ENCODE measurements around the gene GDPD5.

Gene GDPD5

GRCh38 chr11:75563501-75563977 is 37.8 kb upstream of the GDPD5 start:
- no peak for TF ChIP-seq GATA3 (IDR thresholded peaks at IDR 0.05; ENCODE audit: low read depth, low read length)
- no peak for TF ChIP-seq GATA2 (IDR thresholded peaks at IDR 0.05; ENCODE audit: low read depth, low read length)

- no peak for TF ChIP-seq GATA3 (IDR thresholded peaks at IDR 0.05; ENCODE audit: low read depth, low read length)
- no peak for TF ChIP-seq GATA2 (IDR thresholded peaks at IDR 0.05; ENCODE audit: low read depth, low read length)
Observed at GRCh38 chr11:75562836-75563484, 37.2 kb upstream of the GDPD5 start.

GRCh38 chr11:75562048-75562835 is 36.5 kb upstream of the GDPD5 start, which contains the start of gene SERPINH1:
Gene SERPINH1 (plus strand): TSS chr11:75562253. CDS start chr11:75566350, 4,097 bp downstream.
- TF ChIP-seq GATA2 (IDR thresholded peaks at IDR 0.05; ENCODE audit: low read depth, low read length) (no peak), GATA3 (IDR thresholded peaks at IDR 0.05; ENCODE audit: low read depth, low read length) (no peak)

GRCh38 chr11:75561426-75562047 is 35.8 kb upstream of the GDPD5 start:
- TF ChIP-seq GATA3 (IDR thresholded peaks at IDR 0.05; ENCODE audit: low read depth, low read length): no peak
- TF ChIP-seq GATA2 (IDR thresholded peaks at IDR 0.05; ENCODE audit: low read depth, low read length): no peak

GRCh38 chr11:75560644-75561043 is 34.9 kb upstream of the GDPD5 start:
- TF ChIP-seq GATA3 (IDR thresholded peaks at IDR 0.05; ENCODE audit: low read depth, low read length) (no peak), GATA2 (IDR thresholded peaks at IDR 0.05; ENCODE audit: low read depth, low read length) (no peak)

DNA sequence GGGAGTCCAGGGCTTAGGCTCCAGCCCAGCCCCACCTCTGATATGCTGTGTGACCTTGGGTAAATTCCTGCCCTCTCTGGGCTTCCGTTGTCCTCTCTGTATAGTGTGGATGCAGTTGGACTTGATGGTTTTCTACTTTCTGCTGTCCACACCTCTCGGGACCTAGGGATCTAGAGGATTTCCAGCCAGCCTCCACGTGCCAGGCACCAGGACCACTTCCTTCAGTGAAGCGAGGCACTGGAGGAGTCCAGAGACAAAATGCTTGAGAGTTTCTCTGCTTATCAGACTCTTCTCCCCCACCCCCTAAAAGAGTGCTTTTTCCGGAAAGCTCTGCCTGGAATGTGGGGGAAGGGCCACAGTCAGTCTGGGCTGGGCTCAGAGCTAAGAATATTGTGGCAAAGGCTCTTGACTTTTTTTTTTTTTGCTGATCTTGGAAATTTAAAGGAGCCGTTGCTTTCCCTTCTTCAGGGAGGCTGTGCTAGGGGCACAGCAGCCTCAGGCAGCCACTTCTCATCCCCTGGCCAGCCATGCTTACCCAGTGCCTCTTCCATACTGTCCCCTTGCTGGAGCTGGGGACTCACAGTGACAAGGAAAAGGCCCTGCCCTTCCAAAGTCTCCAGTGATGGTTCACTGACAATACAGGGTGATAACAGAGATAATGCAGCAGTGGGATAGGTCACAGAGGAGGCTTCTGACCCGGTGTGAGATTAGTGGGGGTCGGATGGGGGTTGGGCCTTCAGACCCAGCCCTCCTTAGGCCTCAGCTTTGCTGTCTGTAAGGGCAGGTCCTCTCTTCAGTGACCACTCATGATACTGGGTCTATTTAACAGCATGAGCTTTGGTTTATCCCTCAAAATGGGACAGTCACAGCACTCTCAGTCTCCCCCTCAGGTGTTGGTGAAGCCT is 33.5 kb upstream of the GDPD5 start:
- no peak for TF ChIP-seq GATA2 (IDR thresholded peaks at IDR 0.05; ENCODE audit: low read depth, low read length)
- no peak for TF ChIP-seq GATA3 (IDR thresholded peaks at IDR 0.05; ENCODE audit: low read depth, low read length)

DNA sequence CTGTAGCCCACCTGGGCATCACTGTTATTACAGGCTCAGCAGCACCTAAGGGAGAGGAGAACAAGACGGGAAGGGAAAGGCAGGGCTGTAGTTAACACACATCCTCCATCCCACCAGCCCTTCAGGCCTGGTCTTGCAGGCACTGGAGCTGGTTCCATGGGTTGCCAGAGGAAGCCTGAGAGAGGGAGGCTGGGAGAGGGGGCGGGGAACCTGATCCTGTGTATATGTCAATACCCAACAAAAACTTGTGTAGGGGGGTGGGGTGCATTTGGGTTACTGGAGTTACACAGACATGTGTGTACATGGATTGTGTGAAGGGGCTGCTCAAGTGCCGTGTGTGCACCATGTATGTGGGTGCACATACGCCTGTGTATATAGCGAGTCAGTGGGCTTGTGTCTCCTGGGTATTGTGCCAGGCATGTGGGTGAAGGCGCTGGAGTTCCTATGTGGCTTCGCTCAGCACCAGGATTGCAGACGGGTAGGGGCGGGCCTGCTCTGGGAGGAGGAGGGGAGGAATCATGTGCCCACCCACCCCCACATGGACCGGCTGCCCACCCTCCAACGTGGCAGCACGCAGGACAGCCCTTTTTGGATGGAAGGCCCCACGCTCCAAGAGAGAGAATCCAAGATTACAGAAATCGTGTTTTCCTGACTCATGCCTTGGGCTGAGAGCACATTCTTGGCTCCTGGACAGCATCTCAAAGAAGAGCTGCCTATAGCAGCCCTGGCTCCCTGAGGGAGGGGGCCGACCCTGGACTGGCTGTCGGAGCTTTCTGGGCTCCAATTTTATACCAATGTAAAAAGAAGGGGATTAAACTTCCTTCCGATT is 32.1 kb upstream of the GDPD5 start:
- TF ChIP-seq GATA3 (IDR thresholded peaks at IDR 0.05; ENCODE audit: low read depth, low read length) (no peak), GATA2 (IDR thresholded peaks at IDR 0.05; ENCODE audit: low read depth, low read length) (no peak)

- TF ChIP-seq GATA3 (IDR thresholded peaks at IDR 0.05; ENCODE audit: low read depth, low read length) (no peak), GATA2 (IDR thresholded peaks at IDR 0.05; ENCODE audit: low read depth, low read length) (no peak)
Observed at GRCh38 chr11:75556275-75556674, 30.5 kb upstream of the GDPD5 start.

DNA sequence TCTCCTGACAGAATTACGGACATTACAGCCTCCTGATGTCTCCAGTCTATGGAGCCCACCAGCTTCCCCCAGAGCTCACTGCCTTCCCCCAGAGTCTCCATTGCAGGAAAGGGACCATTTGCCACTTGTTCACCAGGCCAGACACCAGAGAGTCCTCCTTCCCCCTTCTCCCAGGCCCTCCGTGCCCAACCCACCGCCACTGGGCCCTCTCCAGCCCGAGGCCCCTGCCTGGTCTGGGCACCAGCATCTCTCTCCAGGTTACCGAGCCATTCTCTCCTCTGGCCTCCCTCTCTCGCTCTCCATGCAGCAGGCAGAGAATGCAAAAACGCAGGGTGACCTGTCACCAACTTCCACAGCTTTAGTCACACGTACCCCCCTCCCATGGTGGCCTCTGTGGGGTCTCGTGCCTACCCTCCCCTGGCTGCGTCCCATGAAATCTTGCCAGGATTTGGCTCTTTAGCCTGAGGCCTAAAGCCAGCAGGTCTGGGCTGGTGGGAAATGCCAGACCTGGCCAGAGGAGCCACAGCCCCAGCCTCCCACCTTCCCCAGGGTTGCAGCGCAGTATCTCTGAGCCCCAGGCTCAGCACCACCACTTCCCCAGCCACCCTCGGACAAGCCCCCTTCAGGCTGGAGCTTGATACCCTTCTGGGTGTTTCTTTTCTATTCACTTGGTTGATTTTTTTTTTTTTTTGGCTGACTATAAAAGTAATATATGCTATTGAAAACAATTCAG is 29.5 kb upstream of the GDPD5 start:
- no peak for TF ChIP-seq GATA2 (IDR thresholded peaks at IDR 0.05; ENCODE audit: low read depth, low read length)
- TF ChIP-seq GATA3 (IDR thresholded peaks at IDR 0.05; ENCODE audit: low read depth, low read length): no peak

DNA sequence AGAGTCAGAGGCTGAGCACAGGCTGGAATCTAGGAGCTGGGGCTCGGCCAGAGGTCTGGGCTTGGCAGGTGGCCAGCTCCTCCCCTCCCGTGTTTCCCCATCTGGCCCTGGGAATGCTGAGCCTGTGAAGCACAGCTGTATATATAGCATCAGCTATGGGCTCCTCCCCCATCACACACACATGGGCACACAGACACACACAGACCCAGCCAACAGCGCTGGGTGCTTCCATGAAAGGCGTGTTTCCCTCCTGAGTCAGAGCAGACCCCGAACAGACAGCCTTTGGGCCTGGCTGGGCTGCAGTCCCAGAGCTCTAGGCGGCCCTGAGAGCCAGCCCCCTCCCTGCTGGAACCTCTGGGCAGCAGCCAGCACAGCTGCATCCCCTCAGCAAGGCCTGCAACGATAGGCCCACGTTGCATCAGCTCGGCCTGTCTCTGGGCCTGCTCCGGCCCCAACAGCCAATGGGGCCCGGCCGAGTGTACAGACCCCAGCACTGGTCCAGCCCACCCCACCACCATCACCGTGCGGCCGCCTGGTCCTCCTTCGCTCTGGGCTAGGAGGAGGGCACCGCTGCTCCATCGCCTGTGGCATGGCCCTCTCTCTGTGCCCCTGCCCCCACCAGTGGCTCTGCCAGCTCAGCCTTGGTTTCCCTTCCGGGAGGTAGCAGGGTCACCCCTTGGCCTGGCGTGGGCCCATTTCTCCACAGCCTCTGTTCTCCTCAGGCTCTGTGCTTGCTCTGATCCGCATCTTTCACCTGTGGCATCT is 28.7 kb upstream of the GDPD5 start:
- TF ChIP-seq GATA2 (IDR thresholded peaks at IDR 0.05; ENCODE audit: low read depth, low read length): no peak
- no peak for TF ChIP-seq GATA3 (IDR thresholded peaks at IDR 0.05; ENCODE audit: low read depth, low read length)

GRCh38 chr11:75553889-75554257 is 28.1 kb upstream of the GDPD5 start:
- TF ChIP-seq GATA2 (IDR thresholded peaks at IDR 0.05; ENCODE audit: low read depth, low read length) (no peak), GATA3 (IDR thresholded peaks at IDR 0.05; ENCODE audit: low read depth, low read length) (no peak)

GRCh38 chr11:75553182-75553581 is 27.4 kb upstream of the GDPD5 start:
- no peak for TF ChIP-seq GATA2 (IDR thresholded peaks at IDR 0.05; ENCODE audit: low read depth, low read length)
- no peak for TF ChIP-seq GATA3 (IDR thresholded peaks at IDR 0.05; ENCODE audit: low read depth, low read length)

Measured in SH-SY5Y (cell line).